ENCODE results near the gene SPAG17.

Gene SPAG17

DNA sequence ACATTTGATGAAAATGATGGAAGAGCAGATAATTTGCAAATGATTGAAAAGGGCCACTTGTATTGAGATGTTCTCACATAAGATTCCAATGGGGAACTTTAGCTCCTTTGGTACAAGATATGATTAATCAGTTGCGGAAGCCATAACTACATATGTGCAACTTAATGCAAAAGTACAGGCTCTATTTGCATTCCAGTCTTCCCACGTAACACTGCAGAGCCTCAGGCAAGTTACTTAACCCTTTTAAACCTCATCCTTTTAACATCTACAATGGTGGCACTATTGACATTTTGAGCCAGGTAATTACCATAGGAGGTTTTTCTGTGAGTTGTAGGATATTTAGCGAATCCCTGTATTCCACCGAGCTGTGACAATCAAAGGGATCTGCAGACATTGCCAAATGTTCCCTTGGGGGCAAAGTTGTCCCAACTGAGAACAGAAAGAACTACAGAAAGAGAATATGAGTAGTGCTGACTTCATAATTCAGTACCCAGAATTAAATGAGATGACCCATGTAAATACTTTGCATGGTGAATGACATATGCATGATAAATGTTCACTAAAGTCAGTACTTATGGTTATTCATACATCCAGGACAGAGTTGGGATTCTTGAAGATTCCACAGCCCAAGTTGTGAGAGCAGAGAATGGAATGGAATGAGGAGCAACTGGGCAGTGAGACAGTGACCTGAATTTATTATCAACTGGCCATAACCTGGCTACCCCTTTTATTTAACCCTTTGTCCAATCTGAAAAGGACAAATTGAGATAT lies 62.6 kb downstream of the SPAG17 start:
- intact Hi-C loops (cut with DNase I; ENCODE audit: low total_unique reads): no loop called here
- H3K27ac ChIP-seq: no peak overlapping the region
- TF ChIP-seq, protein P1, sequence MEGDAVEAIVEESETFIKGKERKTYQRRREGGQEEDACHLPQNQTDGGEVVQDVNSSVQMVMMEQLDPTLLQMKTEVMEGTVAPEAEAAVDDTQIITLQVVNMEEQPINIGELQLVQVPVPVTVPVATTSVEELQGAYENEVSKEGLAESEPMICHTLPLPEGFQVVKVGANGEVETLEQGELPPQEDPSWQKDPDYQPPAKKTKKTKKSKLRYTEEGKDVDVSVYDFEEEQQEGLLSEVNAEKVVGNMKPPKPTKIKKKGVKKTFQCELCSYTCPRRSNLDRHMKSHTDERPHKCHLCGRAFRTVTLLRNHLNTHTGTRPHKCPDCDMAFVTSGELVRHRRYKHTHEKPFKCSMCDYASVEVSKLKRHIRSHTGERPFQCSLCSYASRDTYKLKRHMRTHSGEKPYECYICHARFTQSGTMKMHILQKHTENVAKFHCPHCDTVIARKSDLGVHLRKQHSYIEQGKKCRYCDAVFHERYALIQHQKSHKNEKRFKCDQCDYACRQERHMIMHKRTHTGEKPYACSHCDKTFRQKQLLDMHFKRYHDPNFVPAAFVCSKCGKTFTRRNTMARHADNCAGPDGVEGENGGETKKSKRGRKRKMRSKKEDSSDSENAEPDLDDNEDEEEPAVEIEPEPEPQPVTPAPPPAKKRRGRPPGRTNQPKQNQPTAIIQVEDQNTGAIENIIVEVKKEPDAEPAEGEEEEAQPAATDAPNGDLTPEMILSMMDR (IDR thresholded peaks at IDR 0.05): no peak
- peaks cover 0 to 6% (median 2%) of the 10 kb centered on the region in 4 donors for H3K4me1 ChIP-seq
- no peaks in the 10 kb centered on the region for H3K36me3 ChIP-seq
- no peak for DNase-seq
- no peaks in the 10 kb centered on the region for H3K9me3 ChIP-seq
- H3K27me3 ChIP-seq: no peaks in the 10 kb centered on the region
- H3K4me3 ChIP-seq: no peak overlapping the region

DNA sequence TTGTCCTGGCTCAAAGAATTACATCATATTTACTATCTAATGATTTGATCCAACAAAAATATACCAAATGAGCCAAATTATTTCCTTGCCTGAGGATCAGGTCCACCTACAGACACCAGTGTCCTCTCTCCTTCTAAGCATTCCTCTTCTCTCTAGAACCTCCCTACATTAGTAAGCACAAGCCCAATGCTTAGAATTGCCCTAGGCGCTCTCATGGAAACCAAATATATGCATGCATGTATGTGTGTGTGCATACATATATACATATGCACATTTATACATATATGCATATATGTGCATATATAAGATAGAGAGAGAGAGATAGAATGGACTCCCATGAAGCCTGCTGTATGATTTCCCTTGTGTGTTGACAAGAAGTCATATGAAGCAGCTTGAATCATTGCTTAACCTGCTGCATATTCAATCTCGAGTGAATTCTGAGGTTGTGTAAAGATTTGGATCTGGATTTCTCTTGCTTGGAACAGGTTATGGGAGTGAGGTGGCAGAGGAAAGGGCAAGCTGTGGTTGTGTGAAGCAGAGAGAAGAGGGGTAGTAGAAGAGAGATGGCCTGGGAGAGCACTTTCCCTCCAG lies 66.1 kb downstream of the SPAG17 start:
- Histone ChIP-seq H3K4me1 (peaks cover 0 to 6% (median 2%) of the 10 kb centered on the region in 4 donors), H3K9me3 (no peaks in the 10 kb centered on the region), H3K36me3 (no peaks in the 10 kb centered on the region), H3K27me3 (no peaks in the 10 kb centered on the region), H3K27ac (no peak overlapping the region), H3K4me3 (no peak overlapping the region)
- DNase-seq: no peak
- TF ChIP-seq, protein P1 (IDR thresholded peaks at IDR 0.05): no peak
- intact Hi-C loops (cut with DNase I; ENCODE audit: low total_unique reads): no loop called here

DNA sequence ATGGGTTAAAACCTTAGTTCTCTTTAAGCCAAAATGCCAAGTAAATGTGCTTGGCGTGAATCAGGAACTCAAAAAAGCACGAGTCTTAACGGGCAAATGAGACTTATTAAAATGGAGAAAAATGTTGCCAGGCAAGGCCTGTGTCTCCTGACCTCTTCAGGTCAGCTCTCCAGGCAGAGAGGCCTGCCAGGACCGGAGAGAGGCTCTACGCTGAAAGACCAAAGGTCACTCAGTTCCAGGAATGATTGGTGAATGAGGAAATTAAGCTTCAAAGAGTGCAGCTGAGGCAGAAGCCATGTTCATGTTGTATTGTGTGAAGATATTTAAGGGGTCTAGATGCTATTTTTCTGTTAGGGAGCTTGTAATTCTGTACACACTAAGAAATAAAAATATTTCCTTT lies 66.6 kb downstream of the SPAG17 start:
- H3K4me3 ChIP-seq: no peak overlapping the region
- peaks cover 0 to 6% (median 2%) of the 10 kb centered on the region in 4 donors for H3K4me1 ChIP-seq
- DNase-seq: peak in 1 of 2 donors; percentile 22
- TF ChIP-seq, protein P1 (IDR thresholded peaks at IDR 0.05): no peak
- no peaks in the 10 kb centered on the region for H3K36me3 ChIP-seq
- intact Hi-C loops (cut with DNase I; ENCODE audit: low total_unique reads): no loop called here
- no peaks in the 10 kb centered on the region for H3K27me3 ChIP-seq
- H3K27ac ChIP-seq: no peak overlapping the region
- no peaks in the 10 kb centered on the region for H3K9me3 ChIP-seq

DNA sequence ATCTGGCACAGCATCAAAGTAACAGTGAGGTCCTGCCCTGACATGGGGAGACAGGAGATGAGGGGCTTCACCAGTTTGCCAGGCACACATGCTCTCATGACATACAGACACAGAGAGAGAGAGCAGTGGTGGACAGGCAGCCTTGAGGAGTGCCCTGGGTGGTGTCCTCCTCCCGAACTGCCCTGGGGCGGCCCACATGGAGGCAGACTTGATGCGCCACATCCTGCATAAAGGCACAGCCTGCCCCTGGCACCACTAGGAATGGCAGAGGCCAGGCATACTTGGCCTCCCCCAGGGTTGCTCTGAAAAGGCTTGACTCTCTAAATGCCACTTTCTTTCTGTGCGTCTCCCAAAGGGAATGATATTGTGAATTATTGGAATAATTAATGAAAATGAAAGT lies 67.5 kb downstream of the SPAG17 start:
- intact Hi-C loops (cut with DNase I; ENCODE audit: low total_unique reads): no loop called here
- Histone ChIP-seq H3K9me3 (no peaks in the 10 kb centered on the region), H3K4me3 (no peak overlapping the region), H3K4me1 (peaks cover 0 to 6% (median 2%) of the 10 kb centered on the region in 4 donors), H3K27ac (no peak overlapping the region), H3K27me3 (no peaks in the 10 kb centered on the region), H3K36me3 (no peaks in the 10 kb centered on the region)
- TF ChIP-seq, protein P1 (IDR thresholded peaks at IDR 0.05): no peak
- no peak for DNase-seq

DNA sequence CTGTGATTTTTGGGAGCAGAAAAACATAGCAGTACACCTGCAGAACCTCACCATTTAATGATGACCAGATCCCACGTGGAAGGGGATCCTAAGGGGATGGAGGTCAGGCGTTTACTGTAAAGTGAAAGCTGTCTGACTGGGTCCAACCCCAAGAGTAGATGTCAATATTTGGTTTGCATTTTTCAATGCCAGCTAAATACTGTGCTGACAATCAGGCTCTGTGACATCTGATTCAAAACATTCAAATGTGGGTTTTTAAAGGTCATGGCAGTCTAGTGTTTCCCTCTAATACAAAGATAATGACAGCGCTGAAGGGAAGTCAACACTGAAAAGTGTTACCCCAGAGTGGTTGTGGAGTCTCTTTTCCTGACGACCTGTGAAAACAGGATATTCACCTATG lies 68.1 kb downstream of the SPAG17 start:
- DNase-seq: no peak
- intact Hi-C loops (cut with DNase I; ENCODE audit: low total_unique reads): no loop called here

More for the DNA sequence above, 68.1 kb downstream of the SPAG17 start:
- no peak overlapping the region for H3K4me3 ChIP-seq
- no peaks in the 10 kb centered on the region for H3K27me3 ChIP-seq
- TF ChIP-seq, protein P1 (IDR thresholded peaks at IDR 0.05): no peak
- H3K9me3 ChIP-seq: no peaks in the 10 kb centered on the region
- H3K36me3 ChIP-seq: no peaks in the 10 kb centered on the region
- H3K4me1 ChIP-seq: peaks cover 0 to 6% (median 2%) of the 10 kb centered on the region in 4 donors
- H3K27ac ChIP-seq: no peak overlapping the region
